NT2/D1 (cell line): ENCODE measurements around the gene PAFAH2.

Experiments used
- SUZ12 ChIP-seq: IDR thresholded peaks from 2 replicates; pipeline ENCODE4 v1.6.1; 2011; ENCODE audit not compliant: insufficient read length, insufficient read depth; ENCODE audit errors: extremely low read depth
- YY1 ChIP-seq: IDR thresholded peaks from 2 replicates; pipeline ENCODE4 v1.6.1; 2011; ENCODE audit not compliant: insufficient read length, insufficient read depth

DNA sequence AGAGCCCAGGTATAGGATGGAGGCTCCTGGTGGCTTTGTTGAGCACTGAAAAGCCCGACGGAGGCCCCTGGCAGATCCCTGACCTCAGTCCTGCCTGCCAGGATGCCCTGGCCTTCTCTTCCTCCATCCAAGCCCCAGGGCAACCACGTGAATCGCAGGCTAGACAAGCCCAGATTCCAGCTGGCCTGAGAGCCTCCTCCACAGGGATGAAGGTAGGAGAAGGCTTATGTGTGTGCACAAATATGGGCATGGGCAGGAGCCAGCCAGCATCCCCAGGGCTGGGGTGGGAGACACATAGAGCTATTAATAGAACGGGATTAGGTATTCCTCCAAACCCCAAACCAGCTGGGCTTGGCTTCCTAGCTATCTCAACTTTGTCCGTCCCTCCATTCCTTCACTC lies 19.7 kb upstream of the PAFAH2 start:
- TF ChIP-seq YY1 (no peak), SUZ12 (no peak)
